Measurements from ENCODE around the gene ALDH3B2. TPM values are rescaled to one million over a fixed set of nuclear protein-coding genes. Genes with fewer than 3 reads are reported as not detected.
"Not testable (repeated sequence)": the region's sequence is repeated elsewhere in the genome, so short reads cannot be mapped to it uniquely, and the experiment has no call there.

ALDH3B2 gene
- total RNA-seq, 4 donors from 2014 or later, result not detected

DNA sequence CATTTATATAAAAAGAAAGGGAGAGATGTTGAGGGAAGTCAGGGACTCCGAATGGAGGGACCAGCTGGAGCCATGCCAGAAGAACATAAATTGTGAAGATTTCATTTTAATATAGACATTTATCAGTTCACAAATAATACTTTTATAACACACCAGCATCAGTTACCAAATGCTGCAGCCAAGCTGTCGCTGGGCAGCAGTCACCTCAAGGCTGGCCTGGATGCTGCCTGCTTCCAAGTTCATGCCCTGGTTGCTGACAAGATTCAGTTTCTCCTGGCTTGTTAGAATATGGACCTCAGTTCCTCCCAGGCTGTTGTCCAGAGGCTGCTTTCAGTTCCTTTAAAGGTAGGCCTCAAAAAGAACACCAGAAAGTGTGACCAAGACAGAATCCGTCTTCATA, 30.8 kb upstream of the ALDH3B2 start:
- TF ChIP-seq, protein P1, sequence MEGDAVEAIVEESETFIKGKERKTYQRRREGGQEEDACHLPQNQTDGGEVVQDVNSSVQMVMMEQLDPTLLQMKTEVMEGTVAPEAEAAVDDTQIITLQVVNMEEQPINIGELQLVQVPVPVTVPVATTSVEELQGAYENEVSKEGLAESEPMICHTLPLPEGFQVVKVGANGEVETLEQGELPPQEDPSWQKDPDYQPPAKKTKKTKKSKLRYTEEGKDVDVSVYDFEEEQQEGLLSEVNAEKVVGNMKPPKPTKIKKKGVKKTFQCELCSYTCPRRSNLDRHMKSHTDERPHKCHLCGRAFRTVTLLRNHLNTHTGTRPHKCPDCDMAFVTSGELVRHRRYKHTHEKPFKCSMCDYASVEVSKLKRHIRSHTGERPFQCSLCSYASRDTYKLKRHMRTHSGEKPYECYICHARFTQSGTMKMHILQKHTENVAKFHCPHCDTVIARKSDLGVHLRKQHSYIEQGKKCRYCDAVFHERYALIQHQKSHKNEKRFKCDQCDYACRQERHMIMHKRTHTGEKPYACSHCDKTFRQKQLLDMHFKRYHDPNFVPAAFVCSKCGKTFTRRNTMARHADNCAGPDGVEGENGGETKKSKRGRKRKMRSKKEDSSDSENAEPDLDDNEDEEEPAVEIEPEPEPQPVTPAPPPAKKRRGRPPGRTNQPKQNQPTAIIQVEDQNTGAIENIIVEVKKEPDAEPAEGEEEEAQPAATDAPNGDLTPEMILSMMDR (IDR thresholded peaks at IDR 0.05), result no peak
- no peak for TF ChIP-seq EP300 (IDR thresholded peaks at IDR 0.05)
- H3K27ac ChIP-seq, result no peak overlapping the region
- peaks cover 0 to under 1% of the 10 kb centered on the region in 2 donors for H3K27me3 ChIP-seq
- WGBS, 2 donors, result 79 to 88% methylated on average over 3 of the region's 3 CpGs
- no peaks in the 10 kb centered on the region for H3K36me3 ChIP-seq
- no peak overlapping the region for H3K4me3 ChIP-seq
- no peaks in the 10 kb centered on the region for H3K9me3 ChIP-seq
- no peaks in the 10 kb centered on the region for H3K4me1 ChIP-seq
- no peak for DNase-seq (ENCODE audit: low spot score in 2 of 2)

DNA sequence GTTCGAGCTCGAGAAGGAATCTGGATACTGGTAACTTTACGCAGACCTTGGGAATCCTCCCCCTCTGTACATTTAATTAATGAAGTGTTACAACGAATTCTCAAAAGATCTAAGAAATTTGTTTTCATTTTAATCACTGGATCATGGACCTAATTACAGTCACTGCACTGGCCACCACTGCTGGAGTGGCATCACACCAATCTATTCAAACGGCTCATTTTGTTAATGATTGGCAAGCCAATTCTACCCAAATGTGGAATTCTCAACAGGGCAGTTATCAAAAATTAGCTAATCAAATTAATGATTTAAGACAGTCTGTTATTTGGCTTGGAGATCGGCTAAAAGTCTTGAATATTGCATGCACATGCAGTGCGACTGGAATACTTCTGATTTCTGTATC, 30.1 kb upstream of the ALDH3B2 start:
- 79 to 83% methylated on average over 7 of the region's 7 CpGs for WGBS, 2 donors
- DNase-seq (ENCODE audit: low spot score in 2 of 2), result no peak
- TF ChIP-seq EP300 (IDR thresholded peaks at IDR 0.05), result no peak
- TF ChIP-seq, protein P1 (IDR thresholded peaks at IDR 0.05), result no peak
- no peak for TF ChIP-seq POLR2A (IDR thresholded peaks at IDR 0.05)
- Histone ChIP-seq H3K4me1 (no peaks in the 10 kb centered on the region), H3K4me3 (no peak overlapping the region), H3K9me3 (no peaks in the 10 kb centered on the region), H3K27ac (no peak overlapping the region), H3K36me3 (no peaks in the 10 kb centered on the region), H3K27me3 (peaks cover 0 to 4% of the 10 kb centered on the region in 2 donors)

DNA sequence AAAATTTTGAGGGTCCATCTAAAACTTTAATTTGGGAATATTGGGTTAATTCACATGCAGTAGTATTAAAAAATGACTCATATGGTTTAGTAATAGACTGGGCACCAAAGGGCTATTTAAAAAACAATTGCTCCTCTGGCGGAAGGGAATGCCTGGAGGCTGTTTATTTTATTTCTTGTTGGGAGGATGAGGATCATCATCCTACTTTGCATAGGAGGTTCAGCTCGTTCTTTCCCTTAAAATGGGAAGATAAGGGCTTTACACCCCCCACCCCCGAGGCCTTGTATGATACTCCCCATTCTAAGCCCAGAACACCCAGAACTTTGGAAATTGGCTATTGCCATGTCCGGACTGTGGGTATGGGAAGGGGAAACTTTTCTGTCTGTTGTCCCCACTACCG, 29.3 kb upstream of the ALDH3B2 start:
- H3K27me3 ChIP-seq; H3K9me3 ChIP-seq; H3K4me1 ChIP-seq; H3K36me3 ChIP-seq; H3K27ac ChIP-seq; DNase-seq (ENCODE audit: low spot score in 2 of 2); H3K4me3 ChIP-seq: not testable (repeated sequence)
- WGBS, 2 donors, result 47 to 56% methylated on average over 5 of the region's 5 CpGs

DNA sequence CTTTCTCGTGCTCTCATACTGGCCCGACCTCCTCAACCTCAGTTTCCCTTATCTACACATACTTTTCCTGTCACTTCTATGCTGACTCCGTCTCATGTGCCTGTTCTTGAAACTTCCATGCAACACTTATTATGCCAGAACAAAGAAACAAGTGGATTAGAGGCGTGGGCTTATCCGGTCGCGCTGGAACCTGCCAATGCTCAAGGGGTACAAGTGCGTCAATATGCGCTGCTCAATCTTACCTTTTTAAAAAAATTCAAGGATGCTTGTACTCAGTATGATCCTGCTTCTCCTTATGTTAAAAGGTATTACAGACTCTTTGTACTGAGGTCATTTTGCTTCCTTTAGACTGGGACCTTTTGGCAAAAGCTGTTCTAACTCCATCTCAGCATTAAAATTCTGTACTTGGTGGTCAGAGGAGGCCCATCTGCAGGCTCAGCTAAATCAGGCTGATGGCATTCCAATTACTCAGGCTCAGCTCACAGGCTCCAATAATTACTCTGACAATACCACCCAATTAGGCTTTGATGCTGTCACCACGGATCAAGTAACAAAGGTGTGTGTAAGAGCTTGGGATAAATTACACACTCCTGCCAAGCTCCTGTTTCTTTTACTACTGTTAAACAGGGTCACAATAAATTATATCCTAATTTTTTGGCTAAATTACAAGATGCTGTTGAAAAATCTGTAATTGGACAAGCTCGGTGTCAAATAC, 26.3 kb upstream of the ALDH3B2 start:
- no peaks in the 10 kb centered on the region for H3K4me1 ChIP-seq
- H3K4me3 ChIP-seq, result no peak overlapping the region
- H3K27me3 ChIP-seq, result peaks cover 0 to 9% of the 10 kb centered on the region in 2 donors
- no peak for DNase-seq (ENCODE audit: low spot score in 2 of 2)
- no peak overlapping the region for H3K27ac ChIP-seq
- H3K9me3 ChIP-seq, result peaks cover 0 to 9% (median 0%) of the 10 kb centered on the region in 4 donors
- no peaks in the 10 kb centered on the region for H3K36me3 ChIP-seq
- 74 to 81% methylated on average over 11 of the region's 11 CpGs for WGBS, 2 donors
- TF ChIP-seq EP300 (IDR thresholded peaks at IDR 0.05), result no peak
- no peak for TF ChIP-seq POLR2A (IDR thresholded peaks at IDR 0.05)
- TF ChIP-seq, protein P1 (IDR thresholded peaks at IDR 0.05), result no peak

DNA sequence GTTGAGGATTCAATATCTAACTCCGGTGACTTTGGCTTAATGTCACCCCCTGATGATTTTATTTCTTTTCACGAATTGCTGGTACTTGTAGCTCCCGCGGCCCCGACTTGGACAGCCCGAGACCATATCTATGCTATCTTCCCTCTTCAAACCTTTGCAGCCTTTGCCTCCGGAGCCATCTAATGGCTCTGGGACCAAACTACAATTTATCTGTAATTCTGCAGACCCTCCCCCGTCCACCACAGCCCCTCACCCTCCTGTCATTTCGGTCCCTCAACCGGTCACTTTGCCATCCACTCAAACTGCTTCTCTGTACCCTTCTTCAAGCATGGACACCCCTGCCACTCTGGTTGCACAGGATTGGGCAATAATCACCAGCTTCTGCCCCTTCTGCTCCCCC, 25.7 kb upstream of the ALDH3B2 start:
- no peaks in the 10 kb centered on the region for H3K4me1 ChIP-seq
- no peak for TF ChIP-seq EP300 (IDR thresholded peaks at IDR 0.05)
- no peak for TF ChIP-seq POLR2A (IDR thresholded peaks at IDR 0.05)
- TF ChIP-seq, protein P1 (IDR thresholded peaks at IDR 0.05), result no peak
- H3K36me3 ChIP-seq, result no peaks in the 10 kb centered on the region
- no peak for DNase-seq (ENCODE audit: low spot score in 2 of 2)
- H3K27me3 ChIP-seq, result peaks cover 0 to 9% of the 10 kb centered on the region in 2 donors
- H3K4me3 ChIP-seq, result no peak overlapping the region
- peaks cover 0 to 9% (median 0%) of the 10 kb centered on the region in 4 donors for H3K9me3 ChIP-seq
- WGBS, 2 donors, result 41 to 44% methylated on average over 10 of the region's 10 CpGs
- H3K27ac ChIP-seq, result no peak overlapping the region

Measured in tibial nerve (tissue), 4 donors.